Measurements from ENCODE around the gene SH3TC1. TPM values are rescaled to one million over a fixed set of nuclear protein-coding genes. Genes with fewer than 3 reads are reported as not detected.

The SH3TC1 gene
- total and polyA plus RNA-seq, 2 of the 13 experiments (the other 11 are each of a cell fraction or from before 2014, with no cell fraction given), result 14.9 to 21.8 TPM

DNA sequence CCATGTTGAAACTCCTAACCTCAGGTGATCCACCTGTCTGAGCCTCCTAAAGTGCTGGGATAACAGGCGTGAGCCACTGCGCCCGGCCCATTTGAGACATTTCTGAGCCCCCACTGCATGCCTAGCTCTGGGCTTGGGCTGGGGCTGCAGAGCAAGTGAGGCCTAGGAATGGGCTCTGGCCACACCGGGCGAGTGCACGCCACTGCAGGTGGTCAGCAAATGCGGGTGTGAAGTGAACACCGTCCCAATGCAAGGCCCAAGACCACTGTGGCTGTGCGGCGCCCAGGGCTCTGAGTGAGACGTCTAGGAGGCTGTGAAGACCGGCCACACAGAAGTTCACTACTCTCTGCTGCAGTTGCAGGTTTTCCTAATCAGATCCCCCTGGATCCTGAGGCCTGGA is 9.5 kb downstream of the SH3TC1 start:
- FAIRE-seq (no peak), ATAC-seq (no peak), DNase-seq (ENCODE audit: low spot score) (no peak)
- Histone ChIP-seq H3K4me1 (ENCODE audit: insufficient read depth, low read length) (peaks cover 14% of the 10 kb centered on the region), H3K27me3 (ENCODE audit: control insufficient read depth in 1 of 2, insufficient read depth in 2 of 2, low read length in 2 of 2) (no peaks in the 10 kb centered on the region), H4K20me1 (ENCODE audit: insufficient read depth, low read length) (peaks cover 11% of the 10 kb centered on the region; the same call in 1 of the 2 replicates), H3K4me3 (replicated peaks in 1 of 3; ENCODE audit: insufficient read depth in 1 of 3, low read depth in 2 of 3, low read length in 3 of 3) (no peak overlapping the region), H2AFZ (ENCODE audit: low read length) (no peak overlapping the region), H3K4me2 (ENCODE audit: low read depth, low read length) (no peak overlapping the region), H3K27ac (ENCODE audit: extremely low read length, insufficient read depth, low read length) (no peak overlapping the region), H3K9me3 (ENCODE audit: low read length) (no peaks in the 10 kb centered on the region), H3K9ac (ENCODE audit: insufficient read depth, low read depth, low read length) (no peak overlapping the region), H3K79me2 (ENCODE audit: insufficient read depth, low read length) (peaks cover 13% of the 10 kb centered on the region), H3K36me3 (replicated peaks in 1 of 2; ENCODE audit: control insufficient read depth in 1 of 2, insufficient read depth in 2 of 2, low read length in 2 of 2) (peaks cover 19 to 43% of the 10 kb centered on the region in 2 experiments)
- TSS peak; percentile 15 for BruUV-seq (replicated peaks)
- intact Hi-C loops (cut with micrococcal nuclease; ENCODE audit: unreplicated experiment), result no loop called here
- CTCF ChIA-PET (ENCODE audit: low intra/inter-chr PET ratio, low total read pairs), result no interaction called here
- in situ Hi-C loops (cut with HindIII; ENCODE audit: extremely low pct_ligation_motif_present, low pct_unique_long_range_greater_than_20kb), result no loop called here
- POLR2A ChIA-PET, result no interaction called here
- TF ChIP-seq BATF2 (CRISPR knock-in tag; IDR thresholded peaks at IDR 0.05), result no peak
- TF ChIP-seq ZNF260 (CRISPR knock-in tag; IDR thresholded peaks at IDR 0.05; ENCODE audit: borderline replicate concordance, low read depth), result no peak
- TF ChIP-seq FOXM1 (CRISPR knock-in tag; IDR thresholded peaks at IDR 0.05), result no peak
- TF ChIP-seq, protein P1, sequence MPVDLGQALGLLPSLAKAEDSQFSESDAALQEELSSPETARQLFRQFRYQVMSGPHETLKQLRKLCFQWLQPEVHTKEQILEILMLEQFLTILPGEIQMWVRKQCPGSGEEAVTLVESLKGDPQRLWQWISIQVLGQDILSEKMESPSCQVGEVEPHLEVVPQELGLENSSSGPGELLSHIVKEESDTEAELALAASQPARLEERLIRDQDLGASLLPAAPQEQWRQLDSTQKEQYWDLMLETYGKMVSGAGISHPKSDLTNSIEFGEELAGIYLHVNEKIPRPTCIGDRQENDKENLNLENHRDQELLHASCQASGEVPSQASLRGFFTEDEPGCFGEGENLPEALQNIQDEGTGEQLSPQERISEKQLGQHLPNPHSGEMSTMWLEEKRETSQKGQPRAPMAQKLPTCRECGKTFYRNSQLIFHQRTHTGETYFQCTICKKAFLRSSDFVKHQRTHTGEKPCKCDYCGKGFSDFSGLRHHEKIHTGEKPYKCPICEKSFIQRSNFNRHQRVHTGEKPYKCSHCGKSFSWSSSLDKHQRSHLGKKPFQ (CRISPR knock-in tag; IDR thresholded peaks at IDR 0.05; ENCODE audit: insufficient replicate concordance), result no peak
- TF ChIP-seq GFI1 (CRISPR knock-in tag; IDR thresholded peaks at IDR 0.05; ENCODE audit: borderline replicate concordance), result no peak
- no peak for TF ChIP-seq ETS1 (CRISPR knock-in tag; IDR thresholded peaks at IDR 0.05)
- TF ChIP-seq PHF20 (CRISPR knock-in tag; IDR thresholded peaks at IDR 0.05), result no peak
- WGBS (ENCODE audit: low lambda C conversion rate), result 92% methylated on average over 8 of the region's 12 CpGs

Measured in HepG2 (cell line).